Neural cell (in vitro differentiated cells): ENCODE results near the gene NCS1.

Experiments
- CTCF ChIP-seq: fragments of 450-650 bp; IDR thresholded peaks from 2 replicates; pipeline ENCODE4 v1.5.1; 2014; ENCODE audit warnings: antibody characterized with exemption, mild to moderate bottlenecking, moderate library complexity; ENCODE audit not compliant: poor library complexity, severe bottlenecking
- POLR2AphosphoS5 ChIP-seq: IDR thresholded peaks from 2 replicates; pipeline ENCODE4 v1.6.1; 2012
- RAD21 ChIP-seq: fragments of 450-650 bp; conservative IDR thresholded peaks from 2 replicates; pipeline ENCODE4 v1.6.1; 2014; ENCODE audit warnings: antibody characterized with exemption, mild to moderate bottlenecking, moderate library complexity
- SMC3 ChIP-seq: fragments of 450-650 bp; conservative IDR thresholded peaks from 2 replicates; pipeline ENCODE4 v1.6.1; 2014; ENCODE audit warnings: antibody characterized with exemption, mild to moderate bottlenecking, moderate library complexity; ENCODE audit not compliant: poor library complexity

DNA sequence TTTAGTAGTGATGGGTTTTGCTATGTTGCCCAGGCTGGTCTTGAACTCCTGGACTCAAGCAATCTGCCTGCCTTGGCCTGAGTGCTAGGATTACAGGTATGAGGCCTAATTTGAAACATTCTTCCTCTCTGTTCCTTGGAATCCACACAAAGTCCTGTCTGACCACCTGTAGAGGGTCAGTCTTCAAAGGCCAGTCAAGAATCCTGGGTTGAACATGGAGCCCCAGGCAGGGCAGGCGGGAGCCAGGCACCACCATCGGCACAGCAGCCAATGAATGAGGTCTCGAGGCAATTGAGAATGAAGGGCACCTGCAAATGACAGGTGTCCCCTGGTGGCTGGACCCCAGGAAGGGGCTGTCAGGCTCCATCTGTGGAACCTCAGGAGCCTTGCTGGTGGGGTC, 17.4 kb upstream of the NCS1 start:
- no peak for TF ChIP-seq CTCF
- no peak for TF ChIP-seq RAD21
- no peak for TF ChIP-seq POLR2AphosphoS5
- no peak for TF ChIP-seq SMC3
